Liver (tissue), 3 donors: ENCODE results near the gene KCNQ1.

Experiments
- JUND ChIP-seq, 2 donors: IDR thresholded peaks; 2 replicates each; pipeline ENCODE4 v1.6.1; 2016; ENCODE audit warnings: antibody characterized with exemption in 2 of 2
- NR2F2 ChIP-seq: IDR thresholded peaks from 2 replicates; pipeline ENCODE4 v1.6.1; 2016; ENCODE audit warnings: antibody characterized with exemption
- YY1 ChIP-seq: IDR thresholded peaks from 2 replicates; pipeline ENCODE4 v1.6.1; 2016; ENCODE audit warnings: antibody characterized with exemption, mild to moderate bottlenecking
- ZBTB33 ChIP-seq: IDR thresholded peaks from 2 replicates; pipeline ENCODE4 v1.6.1; 2016; ENCODE audit warnings: antibody characterized with exemption
- TF ChIP-seq, protein P1 (sequence below): fragments of 150-350 bp; IDR thresholded peaks from 2 replicates; pipeline ENCODE4 v1.5.1; 2017; ENCODE audit warnings: improper control_type of control experiment, low read depth, low read length; ENCODE audit not compliant: missing input control
- TF ChIP-seq, protein P2 (sequence below): IDR thresholded peaks from 2 replicates; pipeline ENCODE4 v1.6.1; 2016; ENCODE audit warnings: antibody characterized with exemption
- TF ChIP-seq, protein P3 (sequence below): IDR thresholded peaks from 2 replicates; pipeline ENCODE4 v1.6.1; 2016; ENCODE audit warnings: antibody characterized with exemption, mild to moderate bottlenecking
- donor health status: healthy.
- donor health status: healthy.

DNA sequence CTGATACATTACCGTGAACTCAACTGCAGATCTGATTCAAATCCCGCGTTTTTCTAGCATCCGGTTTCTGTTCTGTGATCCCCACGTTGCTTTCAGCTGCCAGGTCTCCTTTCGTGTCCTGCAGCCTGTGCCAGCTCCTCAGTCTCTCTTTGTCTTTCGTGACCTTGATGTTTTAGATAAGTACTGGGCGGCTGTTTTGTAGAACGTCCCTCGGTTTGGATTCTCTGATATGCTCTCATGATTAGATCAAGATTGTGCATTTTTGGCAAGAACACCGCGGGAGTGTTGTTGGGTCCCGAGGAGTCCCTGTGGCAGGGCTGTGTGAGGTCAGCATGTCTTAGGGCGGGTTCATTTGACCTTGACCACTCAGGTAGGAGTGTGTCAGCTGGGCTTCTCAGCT lies 38.6 kb downstream of the KCNQ1 start:
- TF ChIP-seq, protein P1, sequence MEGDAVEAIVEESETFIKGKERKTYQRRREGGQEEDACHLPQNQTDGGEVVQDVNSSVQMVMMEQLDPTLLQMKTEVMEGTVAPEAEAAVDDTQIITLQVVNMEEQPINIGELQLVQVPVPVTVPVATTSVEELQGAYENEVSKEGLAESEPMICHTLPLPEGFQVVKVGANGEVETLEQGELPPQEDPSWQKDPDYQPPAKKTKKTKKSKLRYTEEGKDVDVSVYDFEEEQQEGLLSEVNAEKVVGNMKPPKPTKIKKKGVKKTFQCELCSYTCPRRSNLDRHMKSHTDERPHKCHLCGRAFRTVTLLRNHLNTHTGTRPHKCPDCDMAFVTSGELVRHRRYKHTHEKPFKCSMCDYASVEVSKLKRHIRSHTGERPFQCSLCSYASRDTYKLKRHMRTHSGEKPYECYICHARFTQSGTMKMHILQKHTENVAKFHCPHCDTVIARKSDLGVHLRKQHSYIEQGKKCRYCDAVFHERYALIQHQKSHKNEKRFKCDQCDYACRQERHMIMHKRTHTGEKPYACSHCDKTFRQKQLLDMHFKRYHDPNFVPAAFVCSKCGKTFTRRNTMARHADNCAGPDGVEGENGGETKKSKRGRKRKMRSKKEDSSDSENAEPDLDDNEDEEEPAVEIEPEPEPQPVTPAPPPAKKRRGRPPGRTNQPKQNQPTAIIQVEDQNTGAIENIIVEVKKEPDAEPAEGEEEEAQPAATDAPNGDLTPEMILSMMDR: no peak
- TF ChIP-seq, protein P2, sequence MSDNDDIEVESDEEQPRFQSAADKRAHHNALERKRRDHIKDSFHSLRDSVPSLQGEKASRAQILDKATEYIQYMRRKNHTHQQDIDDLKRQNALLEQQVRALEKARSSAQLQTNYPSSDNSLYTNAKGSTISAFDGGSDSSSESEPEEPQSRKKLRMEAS: no peak
- TF ChIP-seq NR2F2 (no peak), YY1 (no peak), JUND (IDR thresholded peaks at IDR 0.05) (no peak), ZBTB33 (no peak)
- TF ChIP-seq, protein P3, sequence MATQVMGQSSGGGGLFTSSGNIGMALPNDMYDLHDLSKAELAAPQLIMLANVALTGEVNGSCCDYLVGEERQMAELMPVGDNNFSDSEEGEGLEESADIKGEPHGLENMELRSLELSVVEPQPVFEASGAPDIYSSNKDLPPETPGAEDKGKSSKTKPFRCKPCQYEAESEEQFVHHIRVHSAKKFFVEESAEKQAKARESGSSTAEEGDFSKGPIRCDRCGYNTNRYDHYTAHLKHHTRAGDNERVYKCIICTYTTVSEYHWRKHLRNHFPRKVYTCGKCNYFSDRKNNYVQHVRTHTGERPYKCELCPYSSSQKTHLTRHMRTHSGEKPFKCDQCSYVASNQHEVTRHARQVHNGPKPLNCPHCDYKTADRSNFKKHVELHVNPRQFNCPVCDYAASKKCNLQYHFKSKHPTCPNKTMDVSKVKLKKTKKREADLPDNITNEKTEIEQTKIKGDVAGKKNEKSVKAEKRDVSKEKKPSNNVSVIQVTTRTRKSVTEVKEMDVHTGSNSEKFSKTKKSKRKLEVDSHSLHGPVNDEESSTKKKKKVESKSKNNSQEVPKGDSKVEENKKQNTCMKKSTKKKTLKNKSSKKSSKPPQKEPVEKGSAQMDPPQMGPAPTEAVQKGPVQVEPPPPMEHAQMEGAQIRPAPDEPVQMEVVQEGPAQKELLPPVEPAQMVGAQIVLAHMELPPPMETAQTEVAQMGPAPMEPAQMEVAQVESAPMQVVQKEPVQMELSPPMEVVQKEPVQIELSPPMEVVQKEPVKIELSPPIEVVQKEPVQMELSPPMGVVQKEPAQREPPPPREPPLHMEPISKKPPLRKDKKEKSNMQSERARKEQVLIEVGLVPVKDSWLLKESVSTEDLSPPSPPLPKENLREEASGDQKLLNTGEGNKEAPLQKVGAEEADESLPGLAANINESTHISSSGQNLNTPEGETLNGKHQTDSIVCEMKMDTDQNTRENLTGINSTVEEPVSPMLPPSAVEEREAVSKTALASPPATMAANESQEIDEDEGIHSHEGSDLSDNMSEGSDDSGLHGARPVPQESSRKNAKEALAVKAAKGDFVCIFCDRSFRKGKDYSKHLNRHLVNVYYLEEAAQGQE: no peak
